Stomach (tissue), 9 donors: ENCODE results near the gene PTPN2. TPM values are rescaled to one million over a fixed set of nuclear protein-coding genes. Genes with fewer than 3 reads are reported as not detected.
A peak's percentile ranks its signal among the peaks of the same experiment; 100 is the strongest.

Experiments
- DNase-seq, 2 donors: peaks; one replicate each; pipeline versions ENCODE4 v3.0.0 to v3.0.0-alpha.2; 2013 to 2019
- H3K27ac ChIP-seq, 5 donors: fragments of 200-600 bp in 4 of 5; sonication (generic) in 4 of 5; one replicate each; pipeline ENCODE4 v1.5.1; 2013 to 2019; ENCODE audit warnings: mild to moderate bottlenecking in 1 of 5, moderate library complexity in 1 of 5
- H3K27me3 ChIP-seq, 3 donors: fragments of 200-600 bp; sonication (generic); one replicate each; pipeline ENCODE4 v1.5.1; 2017 to 2019; ENCODE audit warnings: mixed run types in 1 of 3
- H3K36me3 ChIP-seq, 4 donors: fragments of 200-600 bp; sonication (generic); 1 replicate in 3 of 4; 2 replicates in 1 of 4; pipeline ENCODE4 v1.5.1; 2016 to 2019
- H3K4me1 ChIP-seq, 4 donors: fragments of 200-600 bp; sonication (generic); one replicate each; pipeline ENCODE4 v1.5.1; 2016 to 2019
- H3K4me3 ChIP-seq, 4 donors: fragments of 200-600 bp; sonication (generic) in 3 of 4; one replicate each; pipeline ENCODE4 v1.5.1; 2016 to 2019; ENCODE audit warnings: mild to moderate bottlenecking in 1 of 4
- H3K9me3 ChIP-seq, 4 donors: fragments of 200-600 bp; sonication (generic); one replicate each; pipeline ENCODE4 v1.5.1; 2016 to 2019
- EP300 ChIP-seq: sonication (generic); formaldehyde crosslinking; IDR thresholded peaks from one replicate; pipeline ENCODE4 v1.6.1; 2017; ENCODE audit warnings: antibody characterized with exemption
- POLR2A ChIP-seq, 4 donors: fragments of 450-650 bp; IDR thresholded peaks; one replicate each; pipeline ENCODE4 v1.6.1; 2016; ENCODE audit warnings: antibody characterized with exemption in 4 of 4, control low read depth in 2 of 4, mild to moderate bottlenecking in 1 of 4, moderate library complexity in 1 of 4
- POLR2AphosphoS5 ChIP-seq, 3 donors: sonication (generic); formaldehyde crosslinking; IDR thresholded peaks; one replicate each; pipeline ENCODE4 v1.6.1; 2016; ENCODE audit warnings: antibody characterized with exemption in 3 of 3
- WGBS, 5 donors: extraction: QIAGEN DNeasy Blood & Tissue Kit in 3 of 5; methylation state at CpG; one replicate each; pipeline versions ENCODE4 v1.1.5 to v1.1.7; 2013 to 2018; 5-methylcytosine and 5-hydroxymethylcytosine counted together
- intact Hi-C: fragments of 100-400 bp; cut with DNase I; formaldehyde crosslinking; loops from one replicate; pipeline ENCODE4 v1.15.1; 2023; ENCODE audit warnings: low total_unique reads
- polyA plus RNA-seq, 3 donors: library from polyadenylated mRNA; stranded (reverse); fragments of 200-250 nt; gene quantifications; one replicate each; pipeline ENCODE4 v1.2.3, GENCODE V29; 2013
- total RNA-seq, 5 donors: library from RNA; depleted of rRNA; stranded (reverse); fragments of >200 nt; gene quantifications; one replicate each; pipeline versions ENCODE4 v1.1.0 to v1.2.3, GENCODE V29; 2014 to 2016
- TF ChIP-seq, protein P1 (sequence below), 7 experiments: fragments of 450-650 bp in 4 of 7; fragments of 200-600 bp in 3 of 7; sonication (generic) in 3 of 7; IDR thresholded peaks; one replicate each; pipeline ENCODE4 v1.5.1; 2016 to 2019; ENCODE audit warnings: antibody characterized with exemption in 7 of 7, control low read depth in 2 of 7, mild to moderate bottlenecking in 1 of 7
- donor health status: healthy with polysubstance abuse.
- donor health status: Bipolar disorder and iron deficiency.
- donor health status: healthy.

PTPN2 gene
- total and polyA plus RNA-seq, 8 donors: 5.8 to 66.7 (median 30.3) TPM

- WGBS, 5 donors: 63 to 77% (median 71%) methylated on average over 8 of the region's 8 CpGs
- intact Hi-C loops: no loop called here
- H3K9me3 ChIP-seq: no peaks in the 10 kb centered on the region
- DNase-seq: peak in 1 of 2 donors; percentile 35
- H3K36me3 ChIP-seq: peaks cover 0 to 14% (median 4%) of the 10 kb centered on the region in 4 donors
- no peak overlapping the region for H3K4me3 ChIP-seq
- TF ChIP-seq, protein P1, sequence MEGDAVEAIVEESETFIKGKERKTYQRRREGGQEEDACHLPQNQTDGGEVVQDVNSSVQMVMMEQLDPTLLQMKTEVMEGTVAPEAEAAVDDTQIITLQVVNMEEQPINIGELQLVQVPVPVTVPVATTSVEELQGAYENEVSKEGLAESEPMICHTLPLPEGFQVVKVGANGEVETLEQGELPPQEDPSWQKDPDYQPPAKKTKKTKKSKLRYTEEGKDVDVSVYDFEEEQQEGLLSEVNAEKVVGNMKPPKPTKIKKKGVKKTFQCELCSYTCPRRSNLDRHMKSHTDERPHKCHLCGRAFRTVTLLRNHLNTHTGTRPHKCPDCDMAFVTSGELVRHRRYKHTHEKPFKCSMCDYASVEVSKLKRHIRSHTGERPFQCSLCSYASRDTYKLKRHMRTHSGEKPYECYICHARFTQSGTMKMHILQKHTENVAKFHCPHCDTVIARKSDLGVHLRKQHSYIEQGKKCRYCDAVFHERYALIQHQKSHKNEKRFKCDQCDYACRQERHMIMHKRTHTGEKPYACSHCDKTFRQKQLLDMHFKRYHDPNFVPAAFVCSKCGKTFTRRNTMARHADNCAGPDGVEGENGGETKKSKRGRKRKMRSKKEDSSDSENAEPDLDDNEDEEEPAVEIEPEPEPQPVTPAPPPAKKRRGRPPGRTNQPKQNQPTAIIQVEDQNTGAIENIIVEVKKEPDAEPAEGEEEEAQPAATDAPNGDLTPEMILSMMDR (IDR thresholded peaks at IDR 0.05): no peak
- no peak for TF ChIP-seq POLR2AphosphoS5 (IDR thresholded peaks at IDR 0.05)
- TF ChIP-seq EP300: no peak
- TF ChIP-seq POLR2A (IDR thresholded peaks at IDR 0.05): no peak
- no peaks in the 10 kb centered on the region for H3K4me1 ChIP-seq
- no peak overlapping the region for H3K27ac ChIP-seq
- H3K27me3 ChIP-seq: no peaks in the 10 kb centered on the region
Measured at GRCh38 chr18:12783524-12783923, 100.5 kb downstream of the PTPN2 start.

- no peak overlapping the region for H3K4me3 ChIP-seq
- H3K4me1 ChIP-seq: no peaks in the 10 kb centered on the region
- intact Hi-C loops: no loop called here
- no peaks in the 10 kb centered on the region for H3K27me3 ChIP-seq
- H3K27ac ChIP-seq: no peak overlapping the region
- peaks cover 0 to 14% (median 4%) of the 10 kb centered on the region in 4 donors for H3K36me3 ChIP-seq
- TF ChIP-seq EP300 (no peak), POLR2A (IDR thresholded peaks at IDR 0.05) (no peak), POLR2AphosphoS5 (IDR thresholded peaks at IDR 0.05) (no peak)
- TF ChIP-seq, protein P1 (IDR thresholded peaks at IDR 0.05): no peak
- no peaks in the 10 kb centered on the region for H3K9me3 ChIP-seq
- DNase-seq: no peak
- WGBS, 5 donors: 69 to 85% (median 81%) methylated on average over 6 of the region's 6 CpGs
Measured at GRCh38 chr18:12782521-12782920, 101.5 kb downstream of the PTPN2 start.

- Histone ChIP-seq H3K4me3 (no peak overlapping the region), H3K4me1 (no peaks in the 10 kb centered on the region), H3K27ac (no peak overlapping the region), H3K27me3 (no peaks in the 10 kb centered on the region), H3K9me3 (no peaks in the 10 kb centered on the region), H3K36me3 (no peaks in the 10 kb centered on the region)
- 93 to 95% (median 94%) methylated on average over 21 of the region's 21 CpGs for WGBS, 5 donors
- intact Hi-C loops: no loop called here
- no peak for TF ChIP-seq POLR2A (IDR thresholded peaks at IDR 0.05)
- TF ChIP-seq POLR2AphosphoS5 (IDR thresholded peaks at IDR 0.05): no peak
- TF ChIP-seq EP300: no peak
- TF ChIP-seq, protein P1 (IDR thresholded peaks at IDR 0.05): no peak
- DNase-seq: no peak
Measured at GRCh38 chr18:12779456-12779855, 104.6 kb downstream of the PTPN2 start.

- Histone ChIP-seq H3K27me3 (no peaks in the 10 kb centered on the region), H3K9me3 (no peaks in the 10 kb centered on the region), H3K4me3 (no peak overlapping the region), H3K4me1 (no peaks in the 10 kb centered on the region), H3K36me3 (no peaks in the 10 kb centered on the region), H3K27ac (no peak overlapping the region)
- DNase-seq: no peak
- WGBS, 5 donors: 95 to 99% (median 97%) methylated on average over 10 to 11 of the region's 11 CpGs
- intact Hi-C loops: no loop called here
- TF ChIP-seq, protein P1 (IDR thresholded peaks at IDR 0.05): no peak
- TF ChIP-seq EP300: no peak
- no peak for TF ChIP-seq POLR2AphosphoS5 (IDR thresholded peaks at IDR 0.05)
- no peak for TF ChIP-seq POLR2A (IDR thresholded peaks at IDR 0.05)
Measured at GRCh38 chr18:12779043-12779442, 105.0 kb downstream of the PTPN2 start.
